Neural progenitor cell (in vitro differentiated cells): ENCODE data around the gene FAM76A. TPM values are rescaled to one million over a fixed set of nuclear protein-coding genes. Genes with fewer than 3 reads are reported as not detected.
A peak's percentile ranks its signal among the peaks of the same experiment; 100 is the strongest.

Source experiments
- DNase-seq: peaks from one replicate; pipeline ENCODE4 v3.0.0-alpha.2; 2016; ENCODE audit warnings: low spot score
- H2AFZ ChIP-seq: fragments of 200-600 bp; sonication (generic); replicated peaks from 2 replicates; pipeline ENCODE4 v1.6.1; 2016; ENCODE audit warnings: antibody characterized with exemption
- H3F3A ChIP-seq: fragments of 200-600 bp; sonication (generic); 2 replicates; pipeline ENCODE4 v1.6.1; 2016; ENCODE audit warnings: antibody characterized with exemption, low read depth
- H3K27ac ChIP-seq: fragments of 200-600 bp; sonication (generic); 2 replicates; pipeline ENCODE4 v1.5.1; 2016; ENCODE audit warnings: mild to moderate bottlenecking
- H3K27me3 ChIP-seq: fragments of 200-600 bp; sonication (generic); 2 replicates; pipeline ENCODE4 v1.6.1; 2016; ENCODE audit warnings: mild to moderate bottlenecking, moderate library complexity
- H3K36me3 ChIP-seq: fragments of 200-600 bp; sonication (generic); 2 replicates; pipeline ENCODE4 v1.5.1; 2016
- H3K4me1 ChIP-seq: fragments of 200-600 bp; sonication (generic); 2 replicates; pipeline ENCODE4 v1.6.1; 2016; ENCODE audit warnings: mixed run types
- H3K4me2 ChIP-seq: fragments of 200-600 bp; sonication (generic); 2 replicates; pipeline ENCODE4 v1.6.1; 2016
- H3K4me3 ChIP-seq: fragments of 200-600 bp; sonication (generic); 2 replicates; pipeline ENCODE4 v1.5.1; 2016
- H3K79me2 ChIP-seq: fragments of 200-600 bp; sonication (generic); 2 replicates; pipeline ENCODE4 v1.6.1; 2016; ENCODE audit warnings: low read depth
- H3K9ac ChIP-seq: fragments of 200-600 bp; sonication (generic); 2 replicates; pipeline ENCODE4 v1.6.1; 2016
- H3K9me3 ChIP-seq: fragments of 200-600 bp; sonication (generic); 2 replicates; pipeline ENCODE4 v1.5.1; 2016; ENCODE audit warnings: low read depth
- H4K20me1 ChIP-seq: fragments of 200-600 bp; sonication (generic); 2 replicates; pipeline ENCODE4 v1.6.1; 2016; ENCODE audit warnings: low read depth
- H3K27ac Mint-ChIP-seq: 3 replicates; pipeline ENCODE4 v1.8.0; 2021; ENCODE audit warnings: mixed read lengths
- H3K27me3 Mint-ChIP-seq: 2 replicates; pipeline ENCODE4 v1.8.0; 2022; ENCODE audit warnings: low read depth, mild to moderate bottlenecking, inconsistent platforms, moderate library complexity, mixed read lengths; ENCODE audit not compliant: insufficient read depth
- H3K36me3 Mint-ChIP-seq: 3 replicates; pipeline ENCODE4 v1.8.0; 2021; ENCODE audit warnings: mixed read lengths
- H3K4me1 Mint-ChIP-seq: 3 replicates; pipeline ENCODE4 v1.8.0; 2021; ENCODE audit warnings: mixed read lengths
- H3K4me3 Mint-ChIP-seq: 3 replicates; pipeline ENCODE4 v1.8.0; 2021; ENCODE audit warnings: mild to moderate bottlenecking, moderate library complexity, mixed read lengths
- H3K9me3 Mint-ChIP-seq: 3 replicates; pipeline ENCODE4 v1.8.0; 2020; ENCODE audit warnings: mixed read lengths
- EZH2 ChIP-seq: fragments of 200-600 bp; sonication (generic); IDR thresholded peaks from 2 replicates; pipeline ENCODE4 v1.6.1; 2017; ENCODE audit warnings: antibody characterized with exemption, mild to moderate bottlenecking, moderate library complexity
- EZH2phosphoT487 ChIP-seq: fragments of 200-600 bp; sonication (generic); IDR thresholded peaks from 2 replicates; pipeline ENCODE4 v1.6.1; 2017; ENCODE audit warnings: antibody characterized with exemption
- total RNA-seq: library from RNA; depleted of rRNA; stranded (reverse); fragments of >200 nt; gene quantifications from 2 replicates; pipeline ENCODE4 v1.2.3, GENCODE V29; 2015; ENCODE audit warnings: low replicate concordance
- TF ChIP-seq, protein P1 (sequence below): fragments of 200-600 bp; sonication (generic); IDR thresholded peaks from 2 replicates; pipeline ENCODE4 v1.5.1; 2017; ENCODE audit warnings: antibody characterized with exemption, mild to moderate bottlenecking

The FAM76A gene
- total RNA-seq, 1 donor from 2014 or later: 28.2 TPM

DNA sequence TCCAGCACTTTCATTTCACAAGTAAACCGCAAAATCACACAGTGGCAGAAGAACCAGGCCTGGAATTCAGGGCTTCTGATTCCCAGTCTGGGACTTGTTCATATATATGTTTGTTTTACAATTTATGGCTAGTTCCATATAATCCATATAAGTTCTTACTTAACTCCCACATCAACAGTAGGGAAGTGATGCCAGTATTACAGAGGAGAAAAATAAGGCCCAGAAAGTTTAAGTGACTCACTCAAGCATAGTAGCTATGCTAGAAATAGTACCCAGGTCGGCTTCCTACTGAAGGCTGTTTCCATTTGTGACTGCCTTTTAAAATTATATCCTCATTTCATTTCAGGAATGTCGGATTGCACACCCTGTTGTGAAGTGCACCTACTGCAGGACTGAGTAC, 1.4 kb downstream of the FAM76A start:
- Histone ChIP-seq H3K9me3 (no peaks in the 10 kb centered on the region), H3K36me3 (peaks cover 2% of the 10 kb centered on the region), H3F3A (peaks cover 27% of the 10 kb centered on the region), H3K4me1 (peaks cover 13% of the 10 kb centered on the region), H3K4me2 (peak overlapping the region; percentile 85), H3K79me2 (peaks cover 10% of the 10 kb centered on the region), H2AFZ (no peak overlapping the region), H3K9ac (no peak overlapping the region), H3K27me3 (no peaks in the 10 kb centered on the region), H3K27ac (no peak overlapping the region), H4K20me1 (no peaks in the 10 kb centered on the region), H3K4me3 (peak overlapping the region; percentile 96)
- Mint-ChIP-seq H3K4me3 (peak overlapping the region; percentile 91), H3K27ac (no peak overlapping the region), H3K9me3 (no peaks in the 10 kb centered on the region), H3K4me1 (peaks cover 22% of the 10 kb centered on the region), H3K36me3 (peaks cover 14% of the 10 kb centered on the region), H3K27me3 (no peaks in the 10 kb centered on the region)
- TF ChIP-seq EZH2: no peak
- TF ChIP-seq EZH2phosphoT487: no peak
- TF ChIP-seq, protein P1, sequence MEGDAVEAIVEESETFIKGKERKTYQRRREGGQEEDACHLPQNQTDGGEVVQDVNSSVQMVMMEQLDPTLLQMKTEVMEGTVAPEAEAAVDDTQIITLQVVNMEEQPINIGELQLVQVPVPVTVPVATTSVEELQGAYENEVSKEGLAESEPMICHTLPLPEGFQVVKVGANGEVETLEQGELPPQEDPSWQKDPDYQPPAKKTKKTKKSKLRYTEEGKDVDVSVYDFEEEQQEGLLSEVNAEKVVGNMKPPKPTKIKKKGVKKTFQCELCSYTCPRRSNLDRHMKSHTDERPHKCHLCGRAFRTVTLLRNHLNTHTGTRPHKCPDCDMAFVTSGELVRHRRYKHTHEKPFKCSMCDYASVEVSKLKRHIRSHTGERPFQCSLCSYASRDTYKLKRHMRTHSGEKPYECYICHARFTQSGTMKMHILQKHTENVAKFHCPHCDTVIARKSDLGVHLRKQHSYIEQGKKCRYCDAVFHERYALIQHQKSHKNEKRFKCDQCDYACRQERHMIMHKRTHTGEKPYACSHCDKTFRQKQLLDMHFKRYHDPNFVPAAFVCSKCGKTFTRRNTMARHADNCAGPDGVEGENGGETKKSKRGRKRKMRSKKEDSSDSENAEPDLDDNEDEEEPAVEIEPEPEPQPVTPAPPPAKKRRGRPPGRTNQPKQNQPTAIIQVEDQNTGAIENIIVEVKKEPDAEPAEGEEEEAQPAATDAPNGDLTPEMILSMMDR: no peak
- no peak for DNase-seq

- DNase-seq: no peak
- Histone ChIP-seq H4K20me1 (no peaks in the 10 kb centered on the region), H3K36me3 (peaks cover 6% of the 10 kb centered on the region), H3K79me2 (no peaks in the 10 kb centered on the region), H3K4me3 (no peak overlapping the region), H3K27me3 (no peaks in the 10 kb centered on the region), H3K9ac (no peak overlapping the region), H3F3A (no peaks in the 10 kb centered on the region), H2AFZ (no peak overlapping the region), H3K27ac (no peak overlapping the region), H3K4me2 (no peak overlapping the region), H3K9me3 (no peaks in the 10 kb centered on the region), H3K4me1 (no peaks in the 10 kb centered on the region)
- Mint-ChIP-seq H3K9me3 (no peaks in the 10 kb centered on the region), H3K4me1 (no peaks in the 10 kb centered on the region), H3K36me3 (peaks cover 30% of the 10 kb centered on the region), H3K27ac (no peak overlapping the region), H3K4me3 (no peak overlapping the region), H3K27me3 (no peaks in the 10 kb centered on the region)
- TF ChIP-seq, protein P1: no peak
- no peak for TF ChIP-seq EZH2
Measured at GRCh38 chr1:27736252-27736651, 10.5 kb downstream of the FAM76A start.

- TF ChIP-seq, protein P1: no peak
- TF ChIP-seq EZH2phosphoT487: no peak
- TF ChIP-seq EZH2: no peak
- no peaks in the 10 kb centered on the region for H3K27me3 Mint-ChIP-seq
Measured at GRCh38 chr1:27741121-27741520, 15.4 kb downstream of the FAM76A start.

More at GRCh38 chr1:27741121-27741520, 15.4 kb downstream of the FAM76A start:
- no peak overlapping the region for H3K4me2 ChIP-seq
- no peaks in the 10 kb centered on the region for H3K27me3 ChIP-seq
- peaks cover 30% of the 10 kb centered on the region for H3K36me3 Mint-ChIP-seq
- H4K20me1 ChIP-seq: no peaks in the 10 kb centered on the region
- H3K27ac ChIP-seq: no peak overlapping the region
- no peaks in the 10 kb centered on the region for H3K79me2 ChIP-seq
- no peaks in the 10 kb centered on the region for H3K4me1 ChIP-seq
- no peaks in the 10 kb centered on the region for H3K4me1 Mint-ChIP-seq
- no peak overlapping the region for H3K4me3 ChIP-seq
- no peak overlapping the region for H3K4me3 Mint-ChIP-seq
- H3K36me3 ChIP-seq: no peaks in the 10 kb centered on the region
- H3K9ac ChIP-seq: no peak overlapping the region
- H3F3A ChIP-seq: no peaks in the 10 kb centered on the region
- no peaks in the 10 kb centered on the region for H3K9me3 ChIP-seq
- H3K27ac Mint-ChIP-seq: no peak overlapping the region
- no peak for DNase-seq
- no peak overlapping the region for H2AFZ ChIP-seq
- no peaks in the 10 kb centered on the region for H3K9me3 Mint-ChIP-seq
